GM23338 (cell line): ENCODE data around the gene USP5. TPM values are rescaled to one million over a fixed set of nuclear protein-coding genes. Genes with fewer than 3 reads are reported as not detected.

Experiments used
- ATAC-seq: fragments of 200-7000 bp; cut with Tn5 transposase; 3 replicates; pipeline ENCODE4 v1.9.1; 2020
- DNase-seq: peaks from one replicate; pipeline ENCODE4 v3.0.0-alpha.2; 2015; ENCODE audit warnings: low spot score
- H2AFZ ChIP-seq: fragments of 200-600 bp; sonication (generic); 2 replicates; pipeline ENCODE4 v1.8.0; 2016; ENCODE audit warnings: antibody characterized with exemption, mild to moderate bottlenecking, moderate library complexity
- H3F3A ChIP-seq: fragments of 200-600 bp; sonication (generic); replicated peaks from 2 replicates; pipeline ENCODE4 v1.8.0; 2017; ENCODE audit warnings: antibody characterized with exemption, mixed run types, low read depth
- H3K27ac ChIP-seq: fragments of 200-600 bp; sonication (generic); 2 replicates; pipeline ENCODE4 v1.6.1; 2016; ENCODE audit warnings: low read depth
- H3K27me3 ChIP-seq: fragments of 200-600 bp; sonication (generic); 2 replicates; pipeline ENCODE4 v1.8.0; 2016; ENCODE audit warnings: mild to moderate bottlenecking, mixed run types, moderate library complexity; ENCODE audit not compliant: insufficient read depth
- H3K36me3 ChIP-seq: fragments of 200-600 bp; sonication (generic); 2 replicates; pipeline ENCODE4 v1.8.0; 2016; ENCODE audit warnings: mild to moderate bottlenecking; ENCODE audit not compliant: insufficient read depth
- H3K4me1 ChIP-seq: fragments of 200-600 bp; sonication (generic); 2 replicates; pipeline ENCODE4 v1.8.0; 2016; ENCODE audit warnings: mild to moderate bottlenecking, moderate library complexity; ENCODE audit not compliant: insufficient read depth
- H3K4me2 ChIP-seq: fragments of 200-600 bp; sonication (generic); 2 replicates; pipeline ENCODE4 v1.7.1; 2017; ENCODE audit warnings: mixed run types
- H3K4me3 ChIP-seq: fragments of 200-600 bp; sonication (generic); 2 replicates; pipeline ENCODE4 v1.6.1; 2016; ENCODE audit warnings: mixed run types
- H3K79me2 ChIP-seq: fragments of 200-600 bp; sonication (generic); replicated peaks from 2 replicates; pipeline ENCODE4 v1.8.0; 2017; ENCODE audit warnings: mild to moderate bottlenecking; ENCODE audit not compliant: insufficient read depth
- H3K9me2 ChIP-seq: fragments of 200-600 bp; sonication (generic); 2 replicates; pipeline ENCODE4 v1.8.0; 2017; ENCODE audit not compliant: insufficient read depth
- H4K20me1 ChIP-seq: fragments of 200-600 bp; sonication (generic); replicated peaks from 2 replicates; pipeline ENCODE4 v1.8.0; 2017; ENCODE audit warnings: mild to moderate bottlenecking; ENCODE audit not compliant: insufficient read depth
- H3K27ac Mint-ChIP-seq: 2 replicates; pipeline ENCODE4 v1.8.0; 2020; ENCODE audit warnings: inconsistent platforms, mild to moderate bottlenecking, moderate library complexity, mixed read lengths
- H3K27me3 Mint-ChIP-seq: 3 replicates; pipeline ENCODE4 v1.8.0; 2022; ENCODE audit warnings: low read depth, mild to moderate bottlenecking, moderate library complexity, mixed read lengths, inconsistent platforms; ENCODE audit not compliant: insufficient read depth, poor library complexity
- H3K36me3 Mint-ChIP-seq: 3 replicates; pipeline ENCODE4 v1.8.0; 2021; ENCODE audit warnings: low read depth, mild to moderate bottlenecking, inconsistent platforms, moderate library complexity, mixed read lengths
- H3K4me1 Mint-ChIP-seq: 3 replicates; pipeline ENCODE4 v1.8.0; 2020; ENCODE audit warnings: mild to moderate bottlenecking, inconsistent platforms, mixed read lengths
- H3K4me3 Mint-ChIP-seq: 3 replicates; pipeline ENCODE4 v1.8.0; 2021; ENCODE audit warnings: moderate library complexity, mild to moderate bottlenecking, inconsistent platforms, mixed read lengths
- H3K9me3 Mint-ChIP-seq: 3 replicates; pipeline ENCODE4 v1.8.0; 2020; ENCODE audit warnings: moderate library complexity, mild to moderate bottlenecking, inconsistent platforms, mixed read lengths
- CREB1 ChIP-seq: fragments of 250-450 bp; sonication (Bioruptor Pico); IDR thresholded peaks from 2 replicates; pipeline ENCODE4 v1.5.0; 2020; ENCODE audit warnings: low read depth, mild to moderate bottlenecking, moderate library complexity
- EZH2phosphoT487 ChIP-seq: fragments of 200-600 bp; sonication (generic); IDR thresholded peaks from one replicate; pipeline ENCODE4 v1.8.1; 2018; ENCODE audit warnings: antibody characterized with exemption; ENCODE audit not compliant: unreplicated experiment
- NANOG ChIP-seq: IDR thresholded peaks from 2 replicates; pipeline ENCODE4 v1.6.1; 2016; ENCODE audit warnings: antibody characterized with exemption, borderline replicate concordance
- POLR2AphosphoS5 ChIP-seq: IDR thresholded peaks from 2 replicates; pipeline ENCODE4 v1.6.1; 2016; ENCODE audit warnings: antibody characterized with exemption, low read depth
- STAT1 ChIP-seq: IDR thresholded peaks from one replicate; pipeline ENCODE4 v1.6.1; 2016; ENCODE audit warnings: antibody characterized with exemption; ENCODE audit not compliant: unreplicated experiment
- ZNF114 ChIP-seq: fragments of 250-450 bp; sonication (Bioruptor Pico); IDR thresholded peaks from 2 replicates; pipeline ENCODE4 v1.5.0; 2020; ENCODE audit warnings: mild to moderate bottlenecking, moderate library complexity
- polyA plus RNA-seq: library from polyadenylated mRNA; unstranded; fragments of >200 nt; fragmentation: Nextera tagmentation; extraction: Ambion mirVana; gene quantifications from 2 replicates; pipeline ENCODE4 v1.2.1, GENCODE V29; 2016
- total RNA-seq: library from RNA; depleted of rRNA; stranded (reverse); fragments of >200 nt; shearing (Covaris generic); gene quantifications from 2 replicates; pipeline ENCODE4 v1.2.3, GENCODE V29; 2014
- TF ChIP-seq, protein P1 (sequence below), 2 experiments: fragments of 200-600 bp in 1 of 2; sonication (generic) in 1 of 2; conservative IDR thresholded peaks; 2 replicates each; pipeline versions ENCODE4 v1.5.1 to v1.6.1; 2016 to 2017; ENCODE audit warnings: antibody characterized with exemption in 2 of 2, low read depth in 2 of 2, mild to moderate bottlenecking in 2 of 2, moderate library complexity in 1 of 2
- TF ChIP-seq, protein P2 (sequence below): fragments of 250-450 bp; sonication (Bioruptor Pico); IDR thresholded peaks from 2 replicates; pipeline ENCODE4 v1.5.0; 2020; ENCODE audit warnings: mild to moderate bottlenecking, moderate library complexity

USP5 gene
- total and polyA plus RNA-seq, 2 experiments from 2014 or later = 35.1 to 109 TPM

DNA sequence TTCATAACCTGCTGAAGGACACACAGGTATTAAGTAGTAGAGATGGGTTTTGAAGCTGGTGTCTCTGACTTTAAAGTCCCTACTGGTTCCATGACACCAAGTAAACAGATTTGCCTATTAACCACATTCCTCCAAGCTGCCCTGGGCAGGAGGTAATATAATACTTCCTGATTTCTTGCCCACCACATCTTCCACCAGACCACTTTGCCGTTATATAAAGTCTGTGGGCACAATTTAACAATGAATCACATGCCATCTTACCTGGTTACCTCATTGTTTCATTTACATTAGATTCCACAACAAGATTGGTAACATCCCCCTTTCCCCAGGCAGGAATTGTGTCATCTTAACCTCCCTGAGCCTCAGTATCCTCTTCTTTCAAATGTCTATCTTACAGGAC, 51.8 kb downstream of the USP5 start:
- Mint-ChIP-seq H3K27me3 (peaks cover 3% of the 10 kb centered on the region), H3K27ac (no peak overlapping the region; the same call in 1 of the 2 replicates), H3K9me3 (no peaks in the 10 kb centered on the region), H3K4me3 (no peak overlapping the region), H3K4me1 (no peaks in the 10 kb centered on the region; the same call in 1 of the 3 replicates), H3K36me3 (no peaks in the 10 kb centered on the region)
- no peaks in the 10 kb centered on the region for H3K36me3 ChIP-seq
- H3K4me3 ChIP-seq = peak overlapping the region; percentile 17
- peaks cover 6% of the 10 kb centered on the region; the same call in 1 of the 2 replicates for H3F3A ChIP-seq
- TF ChIP-seq, protein P1, sequence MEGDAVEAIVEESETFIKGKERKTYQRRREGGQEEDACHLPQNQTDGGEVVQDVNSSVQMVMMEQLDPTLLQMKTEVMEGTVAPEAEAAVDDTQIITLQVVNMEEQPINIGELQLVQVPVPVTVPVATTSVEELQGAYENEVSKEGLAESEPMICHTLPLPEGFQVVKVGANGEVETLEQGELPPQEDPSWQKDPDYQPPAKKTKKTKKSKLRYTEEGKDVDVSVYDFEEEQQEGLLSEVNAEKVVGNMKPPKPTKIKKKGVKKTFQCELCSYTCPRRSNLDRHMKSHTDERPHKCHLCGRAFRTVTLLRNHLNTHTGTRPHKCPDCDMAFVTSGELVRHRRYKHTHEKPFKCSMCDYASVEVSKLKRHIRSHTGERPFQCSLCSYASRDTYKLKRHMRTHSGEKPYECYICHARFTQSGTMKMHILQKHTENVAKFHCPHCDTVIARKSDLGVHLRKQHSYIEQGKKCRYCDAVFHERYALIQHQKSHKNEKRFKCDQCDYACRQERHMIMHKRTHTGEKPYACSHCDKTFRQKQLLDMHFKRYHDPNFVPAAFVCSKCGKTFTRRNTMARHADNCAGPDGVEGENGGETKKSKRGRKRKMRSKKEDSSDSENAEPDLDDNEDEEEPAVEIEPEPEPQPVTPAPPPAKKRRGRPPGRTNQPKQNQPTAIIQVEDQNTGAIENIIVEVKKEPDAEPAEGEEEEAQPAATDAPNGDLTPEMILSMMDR (conservative IDR thresholded peaks at IDR 0.05; ENCODE audit: low read depth in 2 of 2) = no peak
- TF ChIP-seq NANOG (no peak), CREB1 (CRISPR knock-in tag) (no peak), STAT1 (no peak), ZNF114 (CRISPR knock-in tag) (no peak), EZH2phosphoT487 (no peak), POLR2AphosphoS5 (no peak)
- peak overlapping the region; percentile 53 for H3K4me2 ChIP-seq
- no peaks in the 10 kb centered on the region for H3K27me3 ChIP-seq
- no peaks in the 10 kb centered on the region for H3K9me2 ChIP-seq
- no peak overlapping the region for H2AFZ ChIP-seq
- no peaks in the 10 kb centered on the region for H3K79me2 ChIP-seq
- ATAC-seq = no peak
- peaks cover 17% of the 10 kb centered on the region for H3K4me1 ChIP-seq
- H4K20me1 ChIP-seq = no peaks in the 10 kb centered on the region
- peak; percentile 31 for DNase-seq
- H3K27ac ChIP-seq = peak overlapping the region; percentile 79

DNA sequence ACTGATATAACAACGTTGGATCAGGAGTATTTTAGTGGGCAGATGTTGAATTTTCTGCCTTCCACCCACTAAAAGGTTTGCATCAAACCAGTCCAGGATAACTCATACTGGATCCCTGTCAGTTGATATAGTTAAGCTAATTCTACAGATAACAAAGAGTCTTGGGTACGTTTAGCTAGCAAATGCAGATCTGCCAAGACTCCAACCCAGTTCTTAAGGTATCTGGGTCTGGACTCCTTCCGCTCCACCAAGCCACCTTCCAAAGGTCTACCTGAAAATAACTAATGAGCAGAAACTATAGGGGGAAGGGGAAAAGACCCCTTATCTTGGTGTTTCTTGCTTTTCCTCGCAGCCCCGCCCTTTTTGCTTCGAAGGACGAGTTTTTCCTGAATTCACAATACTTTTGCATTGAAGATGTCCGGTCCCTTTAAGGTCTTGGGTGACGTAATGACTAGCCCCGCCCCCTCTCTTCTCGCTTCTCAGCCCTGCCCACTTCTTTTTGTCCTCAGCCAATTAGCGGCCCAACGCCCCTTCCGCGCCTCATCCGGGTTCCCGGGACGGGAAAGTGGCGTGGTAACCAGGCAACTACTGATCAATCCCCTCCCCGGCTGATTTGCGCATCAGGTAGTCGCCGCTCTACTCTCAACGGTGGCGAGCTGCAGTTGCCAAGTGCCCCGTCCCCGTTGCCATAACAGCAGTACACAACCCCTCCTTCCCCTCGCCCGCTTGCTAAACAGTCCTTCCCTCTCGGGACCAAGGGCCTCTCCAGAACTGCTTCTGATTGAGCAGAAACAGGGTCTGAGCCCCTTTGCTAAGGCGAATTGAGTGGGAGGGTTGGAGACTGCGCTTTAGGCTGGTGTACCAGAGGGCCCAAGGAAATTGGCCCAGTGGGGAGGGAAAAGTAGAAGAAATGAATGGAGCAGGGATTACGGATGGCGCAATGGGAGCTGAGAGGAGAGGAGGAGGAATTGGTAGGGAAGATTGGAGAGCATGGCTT, 52.6 kb downstream of the USP5 start, which contains the start of gene LRRC23:
LRRC23 (plus strand) TSS at position 543 of the 997 bp plus-strand sequence. CDS start 812 bp downstream, outside the sequence.
- H3K4me3 Mint-ChIP-seq = no peak within 1 kb of the TSS
- Histone ChIP-seq H3K79me2 (no peaks in the 10 kb centered on the region), H2AFZ (peak within 1 kb of the TSS; percentile 57), H3K27ac (peak within 1 kb of the TSS; percentile 88), H3K27me3 (no peaks in the 10 kb centered on the region), H3K36me3 (no peaks in the 10 kb centered on the region), H4K20me1 (no peaks in the 10 kb centered on the region), H3K4me2 (peak within 1 kb of the TSS; percentile 91), H3K4me1 (peaks cover 17% of the 10 kb centered on the region), H3K4me3 (peak within 1 kb of the TSS; percentile 67), H3F3A (peaks cover 6% of the 10 kb centered on the region; the same call in 1 of the 2 replicates), H3K9me2 (no peaks in the 10 kb centered on the region)
- H3K4me1 Mint-ChIP-seq = no peaks in the 10 kb centered on the region; the same call in 1 of the 3 replicates
- no peaks in the 10 kb centered on the region for H3K9me3 Mint-ChIP-seq
- H3K27ac Mint-ChIP-seq = no peak within 1 kb of the TSS; the same call in 1 of the 2 replicates
- H3K36me3 Mint-ChIP-seq = no peaks in the 10 kb centered on the region
- H3K27me3 Mint-ChIP-seq = peaks cover 2% of the 10 kb centered on the region
- DNase-seq (peak; percentile 100), ATAC-seq (peak; percentile 96)
- TF ChIP-seq NANOG (no peak), EZH2phosphoT487 (no peak), ZNF114 (CRISPR knock-in tag) (no peak)
- TF ChIP-seq, protein P2, sequence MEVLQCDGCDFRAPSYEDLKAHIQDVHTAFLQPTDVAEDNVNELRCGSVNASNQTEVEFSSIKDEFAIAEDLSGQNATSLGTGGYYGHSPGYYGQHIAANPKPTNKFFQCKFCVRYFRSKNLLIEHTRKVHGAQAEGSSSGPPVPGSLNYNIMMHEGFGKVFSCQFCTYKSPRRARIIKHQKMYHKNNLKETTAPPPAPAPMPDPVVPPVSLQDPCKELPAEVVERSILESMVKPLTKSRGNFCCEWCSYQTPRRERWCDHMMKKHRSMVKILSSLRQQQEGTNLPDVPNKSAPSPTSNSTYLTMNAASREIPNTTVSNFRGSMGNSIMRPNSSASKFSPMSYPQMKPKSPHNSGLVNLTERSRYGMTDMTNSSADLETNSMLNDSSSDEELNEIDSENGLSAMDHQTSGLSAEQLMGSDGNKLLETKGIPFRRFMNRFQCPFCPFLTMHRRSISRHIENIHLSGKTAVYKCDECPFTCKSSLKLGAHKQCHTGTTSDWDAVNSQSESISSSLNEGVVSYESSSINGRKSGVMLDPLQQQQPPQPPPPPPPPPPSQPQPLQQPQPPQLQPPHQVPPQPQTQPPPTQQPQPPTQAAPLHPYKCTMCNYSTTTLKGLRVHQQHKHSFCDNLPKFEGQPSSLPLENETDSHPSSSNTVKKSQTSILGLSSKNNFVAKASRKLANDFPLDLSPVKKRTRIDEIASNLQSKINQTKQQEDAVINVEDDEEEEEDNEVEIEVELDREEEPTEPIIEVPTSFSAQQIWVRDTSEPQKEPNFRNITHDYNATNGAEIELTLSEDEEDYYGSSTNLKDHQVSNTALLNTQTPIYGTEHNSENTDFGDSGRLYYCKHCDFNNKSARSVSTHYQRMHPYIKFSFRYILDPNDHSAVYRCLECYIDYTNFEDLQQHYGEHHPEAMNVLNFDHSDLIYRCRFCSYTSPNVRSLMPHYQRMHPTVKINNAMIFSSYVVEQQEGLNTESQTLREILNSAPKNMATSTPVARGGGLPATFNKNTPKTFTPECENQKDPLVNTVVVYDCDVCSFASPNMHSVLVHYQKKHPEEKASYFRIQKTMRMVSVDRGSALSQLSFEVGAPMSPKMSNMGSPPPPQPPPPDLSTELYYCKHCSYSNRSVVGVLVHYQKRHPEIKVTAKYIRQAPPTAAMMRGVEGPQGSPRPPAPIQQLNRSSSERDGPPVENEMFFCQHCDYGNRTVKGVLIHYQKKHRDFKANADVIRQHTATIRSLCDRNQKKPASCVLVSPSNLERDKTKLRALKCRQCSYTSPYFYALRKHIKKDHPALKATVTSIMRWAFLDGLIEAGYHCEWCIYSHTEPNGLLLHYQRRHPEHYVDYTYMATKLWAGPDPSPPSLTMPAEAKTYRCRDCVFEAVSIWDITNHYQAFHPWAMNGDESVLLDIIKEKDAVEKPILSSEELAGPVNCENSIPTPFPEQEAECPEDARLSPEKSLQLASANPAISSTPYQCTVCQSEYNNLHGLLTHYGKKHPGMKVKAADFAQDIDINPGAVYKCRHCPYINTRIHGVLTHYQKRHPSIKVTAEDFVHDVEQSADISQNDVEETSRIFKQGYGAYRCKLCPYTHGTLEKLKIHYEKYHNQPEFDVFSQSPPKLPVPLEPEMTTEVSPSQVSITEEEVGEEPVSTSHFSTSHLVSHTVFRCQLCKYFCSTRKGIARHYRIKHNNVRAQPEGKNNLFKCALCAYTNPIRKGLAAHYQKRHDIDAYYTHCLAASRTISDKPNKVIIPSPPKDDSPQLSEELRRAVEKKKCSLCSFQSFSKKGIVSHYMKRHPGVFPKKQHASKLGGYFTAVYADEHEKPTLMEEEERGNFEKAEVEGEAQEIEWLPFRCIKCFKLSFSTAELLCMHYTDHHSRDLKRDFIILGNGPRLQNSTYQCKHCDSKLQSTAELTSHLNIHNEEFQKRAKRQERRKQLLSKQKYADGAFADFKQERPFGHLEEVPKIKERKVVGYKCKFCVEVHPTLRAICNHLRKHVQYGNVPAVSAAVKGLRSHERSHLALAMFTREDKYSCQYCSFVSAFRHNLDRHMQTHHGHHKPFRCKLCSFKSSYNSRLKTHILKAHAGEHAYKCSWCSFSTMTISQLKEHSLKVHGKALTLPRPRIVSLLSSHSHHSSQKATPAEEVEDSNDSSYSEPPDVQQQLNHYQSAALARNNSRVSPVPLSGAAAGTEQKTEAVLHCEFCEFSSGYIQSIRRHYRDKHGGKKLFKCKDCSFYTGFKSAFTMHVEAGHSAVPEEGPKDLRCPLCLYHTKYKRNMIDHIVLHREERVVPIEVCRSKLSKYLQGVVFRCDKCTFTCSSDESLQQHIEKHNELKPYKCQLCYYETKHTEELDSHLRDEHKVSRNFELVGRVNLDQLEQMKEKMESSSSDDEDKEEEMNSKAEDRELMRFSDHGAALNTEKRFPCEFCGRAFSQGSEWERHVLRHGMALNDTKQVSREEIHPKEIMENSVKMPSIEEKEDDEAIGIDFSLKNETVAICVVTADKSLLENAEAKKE (CRISPR knock-in tag) = no peak
